H1 (cell line): ENCODE data around the gene FGF11. TPM values are rescaled to one million over a fixed set of nuclear protein-coding genes. Genes with fewer than 3 reads are reported as not detected.

Source experiments
- ASH2L ChIP-seq: fragments of 200-600, 300-600 bp; sonication (generic); IDR thresholded peaks from one replicate; pipeline ENCODE4 v1.7.1; 2017; ENCODE audit warnings: low read length
- CREB1 ChIP-seq: IDR thresholded peaks from 2 replicates; pipeline ENCODE4 v1.6.1; 2012; ENCODE audit warnings: inconsistent platforms
- EP300 ChIP-seq, 2 experiments: IDR thresholded peaks; 1 replicate in 1 of 2; 2 replicates in 1 of 2; pipeline ENCODE4 v1.6.1; 2011 to 2012; ENCODE audit warnings: low read depth in 2 of 2, low read length in 2 of 2, mild to moderate bottlenecking in 2 of 2, borderline replicate concordance in 1 of 2, inconsistent platforms in 1 of 2, moderate library complexity in 1 of 2
- HDAC2 ChIP-seq, 2 experiments: fragments of 300-600 bp in 1 of 2; sonication (generic) in 1 of 2; IDR thresholded peaks; 2 replicates each; pipeline ENCODE4 v1.6.1; 2011 to 2012; ENCODE audit warnings: low read depth in 2 of 2, low read length in 2 of 2, mild to moderate bottlenecking in 2 of 2, moderate library complexity in 2 of 2, borderline replicate concordance in 1 of 2, inconsistent platforms in 1 of 2
- PHF8 ChIP-seq: fragments of 200-600 bp; sonication (generic); conservative IDR thresholded peaks from 2 replicates; pipeline ENCODE4 v1.7.1; 2012; ENCODE audit warnings: low read depth, mild to moderate bottlenecking, inconsistent platforms, low read length, moderate library complexity
- POLR2A ChIP-seq, 2 experiments: IDR thresholded peaks; 1 replicate in 1 of 2; 2 replicates in 1 of 2; pipeline ENCODE4 v1.6.1; 2011; ENCODE audit warnings: low read depth in 2 of 2, low read length in 2 of 2, mild to moderate bottlenecking in 2 of 2; ENCODE audit errors: control extremely low read depth in 1 of 2
- POLR2AphosphoS5 ChIP-seq: IDR thresholded peaks from 2 replicates; pipeline ENCODE4 v1.6.1; 2011; ENCODE audit warnings: low read depth, low read length
- RFX5 ChIP-seq: IDR thresholded peaks from 2 replicates; pipeline ENCODE4 v1.6.1; 2011; ENCODE audit warnings: low read depth, low read length, improper control_type of control experiment, borderline replicate concordance
- SIN3A ChIP-seq, 2 experiments: IDR thresholded peaks in 1 of 2; conservative IDR thresholded peaks in 1 of 2; 2 replicates each; pipeline ENCODE4 v1.6.1; 2011 to 2012; ENCODE audit warnings: low read length in 2 of 2, improper control_type of control experiment in 1 of 2, low read depth in 1 of 2, mild to moderate bottlenecking in 1 of 2
- SP4 ChIP-seq: IDR thresholded peaks from 2 replicates; pipeline ENCODE4 v1.6.1; 2012; ENCODE audit warnings: low read length, inconsistent platforms
- TAF1 ChIP-seq: IDR thresholded peaks from 2 replicates; pipeline ENCODE4 v1.6.1; 2011; ENCODE audit warnings: mild to moderate bottlenecking, low read depth, low read length
- TAF7 ChIP-seq: optimal IDR thresholded peaks from 2 replicates; pipeline ENCODE3; 2011; ENCODE audit warnings: low read depth, mild to moderate bottlenecking, inconsistent platforms, low read length, moderate library complexity, borderline replicate concordance
- TBP ChIP-seq: IDR thresholded peaks from 2 replicates; pipeline ENCODE4 v1.6.1; 2011; ENCODE audit warnings: low read depth, low read length, improper control_type of control experiment
- polyA plus RNA-seq, 7 experiments: library from polyadenylated mRNA; depleted of rRNA in 3 of 7; stranded (reverse) in 5 of 7; unstranded in 2 of 7; fragments of >200 nt in 5 of 7; fragments of 200-250 nt in 2 of 7; gene quantifications; 1 replicate in 5 of 7; 2 replicates in 1 of 7; 4 replicates in 1 of 7; pipeline versions ENCODE4 v1.2.1 to v1.2.3, GENCODE V29; 2011 to 2013; ENCODE audit warnings: missing spikeins in 2 of 7, mixed read lengths in 2 of 7
- total RNA-seq: library from RNA; stranded (reverse); fragmentation: NEBNext Ultra II Directional; extraction: Animal tissue kit (Norgen Biotek cat#: 25700); gene quantifications from 2 replicates; pipeline ENCODE4 v1.2.1, GENCODE V29; 2021

FGF11 gene
- total and polyA plus RNA-seq, 2 of the 8 experiments (the other 6 are each of a cell fraction or from before 2014, with no cell fraction given), result 11.8 to 26.1 TPM

DNA sequence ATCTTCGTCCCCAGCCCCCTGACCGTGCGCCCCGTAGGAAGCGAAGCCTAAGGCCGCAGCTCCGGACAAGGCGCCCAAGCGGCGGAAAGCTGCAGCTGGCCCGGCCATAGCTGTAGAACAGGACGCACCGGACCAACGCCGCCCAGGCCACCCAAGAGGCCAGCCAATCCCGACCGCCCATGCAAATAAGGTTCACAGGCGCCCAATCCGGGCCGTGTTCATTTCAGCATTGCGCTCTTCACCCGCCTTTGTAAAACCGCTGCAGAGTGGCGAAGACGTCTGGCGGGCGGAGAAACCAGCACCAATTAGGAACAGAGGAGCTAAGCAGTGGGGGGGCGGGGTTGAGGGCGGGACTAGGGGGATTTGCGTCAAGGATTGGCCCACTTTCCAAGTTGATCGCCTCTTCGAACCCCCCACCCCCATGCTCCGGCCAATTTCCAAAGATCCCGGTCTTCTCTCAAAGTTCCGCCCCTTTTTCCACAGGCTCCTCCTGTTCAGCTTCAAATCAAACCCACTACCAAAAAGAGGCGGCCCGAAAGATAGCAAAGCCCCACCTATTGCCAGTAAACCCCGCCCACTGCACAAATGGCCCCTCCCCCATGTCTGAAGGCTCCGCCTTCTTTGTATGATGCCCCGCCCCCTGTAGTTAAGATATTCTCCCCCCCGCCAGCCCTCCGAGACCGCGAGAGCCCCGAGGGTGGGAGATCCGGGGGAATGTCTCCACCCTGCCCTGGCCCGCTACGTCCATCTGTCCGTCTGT is 35.2 kb upstream of the FGF11 start, which contains the start of gene TMEM256 (continued):
- no peak for TF ChIP-seq RFX5
- TF ChIP-seq ASH2L, result peak; percentile 3
- TF ChIP-seq POLR2AphosphoS5, result peak; percentile 74
- no peak for TF ChIP-seq HDAC2 (IDR thresholded peaks at IDR 0.05; ENCODE audit: borderline replicate concordance in 1 of 2, low read depth in 2 of 2, low read length in 2 of 2)
- no peak for TF ChIP-seq EP300 (IDR thresholded peaks at IDR 0.05; ENCODE audit: borderline replicate concordance in 1 of 2, low read depth in 2 of 2, low read length in 2 of 2)
- peak; percentile 78; the same call in 1 of the 2 replicates for TF ChIP-seq SP4
- TF ChIP-seq TAF7, result peak; percentile 53
- TF ChIP-seq SIN3A (conservative IDR thresholded peaks at IDR 0.05 in 1 of 2, IDR thresholded peaks at IDR 0.05 in 1 of 2; ENCODE audit: low read depth in 1 of 2, low read length in 2 of 2), result peak; percentile 10 to 80; a peak in 2 of 4 replicates
- peak; percentile 81; the same call in 1 of the 2 replicates for TF ChIP-seq PHF8
- peak; percentile 92 for TF ChIP-seq TAF1
- TF ChIP-seq CREB1, result peak; percentile 63; the same call in 1 of the 2 replicates
- TF ChIP-seq POLR2A (IDR thresholded peaks at IDR 0.05; ENCODE audit: control extremely low read depth in 1 of 2, low read depth in 2 of 2, low read length in 2 of 2), result peak in 1 of 2 experiments; percentile 74; a peak in 2 of 3 replicates
- peak; percentile 93 for TF ChIP-seq TBP
- TF ChIP-seq, all 59 proteins: peak for 18
